BLaER1 (cell line): ENCODE measurements around the gene ALDH4A1.

Source experiments
- H3K27ac ChIP-seq: shearing (Covaris generic); formaldehyde crosslinking; 2 replicates; pipeline ENCODE4 v1.8.1; 2022
- H3K27me3 ChIP-seq: shearing (Covaris generic); formaldehyde crosslinking; 2 replicates; pipeline ENCODE4 v1.8.1; 2022
- H3K36me3 ChIP-seq: shearing (Covaris generic); formaldehyde crosslinking; 2 replicates; pipeline ENCODE4 v1.8.1; 2022
- H3K4me1 ChIP-seq: shearing (Covaris generic); formaldehyde crosslinking; 2 replicates; pipeline ENCODE4 v1.8.1; 2022
- H3K4me2 ChIP-seq: shearing (Covaris generic); formaldehyde crosslinking; 2 replicates; pipeline ENCODE4 v1.8.1; 2022
- H3K4me3 ChIP-seq: shearing (Covaris generic); formaldehyde crosslinking; 2 replicates; pipeline ENCODE4 v1.8.1; 2022
- H3K9ac ChIP-seq: shearing (Covaris generic); formaldehyde crosslinking; 2 replicates; pipeline ENCODE4 v1.8.1; 2022
- H3K9me3 ChIP-seq: shearing (Covaris generic); formaldehyde crosslinking; 2 replicates; pipeline ENCODE4 v1.8.1; 2022
- H4K20me1 ChIP-seq: shearing (Covaris generic); formaldehyde crosslinking; 2 replicates; pipeline ENCODE4 v1.8.1; 2022
- Cebpa-rat ChIP-seq: shearing (Covaris generic); IDR thresholded peaks from 2 replicates; pipeline ENCODE4 v1.8.1; 2022

The ALDH4A1 gene, protein sequence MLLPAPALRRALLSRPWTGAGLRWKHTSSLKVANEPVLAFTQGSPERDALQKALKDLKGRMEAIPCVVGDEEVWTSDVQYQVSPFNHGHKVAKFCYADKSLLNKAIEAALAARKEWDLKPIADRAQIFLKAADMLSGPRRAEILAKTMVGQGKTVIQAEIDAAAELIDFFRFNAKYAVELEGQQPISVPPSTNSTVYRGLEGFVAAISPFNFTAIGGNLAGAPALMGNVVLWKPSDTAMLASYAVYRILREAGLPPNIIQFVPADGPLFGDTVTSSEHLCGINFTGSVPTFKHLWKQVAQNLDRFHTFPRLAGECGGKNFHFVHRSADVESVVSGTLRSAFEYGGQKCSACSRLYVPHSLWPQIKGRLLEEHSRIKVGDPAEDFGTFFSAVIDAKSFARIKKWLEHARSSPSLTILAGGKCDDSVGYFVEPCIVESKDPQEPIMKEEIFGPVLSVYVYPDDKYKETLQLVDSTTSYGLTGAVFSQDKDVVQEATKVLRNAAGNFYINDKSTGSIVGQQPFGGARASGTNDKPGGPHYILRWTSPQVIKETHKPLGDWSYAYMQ

DNA sequence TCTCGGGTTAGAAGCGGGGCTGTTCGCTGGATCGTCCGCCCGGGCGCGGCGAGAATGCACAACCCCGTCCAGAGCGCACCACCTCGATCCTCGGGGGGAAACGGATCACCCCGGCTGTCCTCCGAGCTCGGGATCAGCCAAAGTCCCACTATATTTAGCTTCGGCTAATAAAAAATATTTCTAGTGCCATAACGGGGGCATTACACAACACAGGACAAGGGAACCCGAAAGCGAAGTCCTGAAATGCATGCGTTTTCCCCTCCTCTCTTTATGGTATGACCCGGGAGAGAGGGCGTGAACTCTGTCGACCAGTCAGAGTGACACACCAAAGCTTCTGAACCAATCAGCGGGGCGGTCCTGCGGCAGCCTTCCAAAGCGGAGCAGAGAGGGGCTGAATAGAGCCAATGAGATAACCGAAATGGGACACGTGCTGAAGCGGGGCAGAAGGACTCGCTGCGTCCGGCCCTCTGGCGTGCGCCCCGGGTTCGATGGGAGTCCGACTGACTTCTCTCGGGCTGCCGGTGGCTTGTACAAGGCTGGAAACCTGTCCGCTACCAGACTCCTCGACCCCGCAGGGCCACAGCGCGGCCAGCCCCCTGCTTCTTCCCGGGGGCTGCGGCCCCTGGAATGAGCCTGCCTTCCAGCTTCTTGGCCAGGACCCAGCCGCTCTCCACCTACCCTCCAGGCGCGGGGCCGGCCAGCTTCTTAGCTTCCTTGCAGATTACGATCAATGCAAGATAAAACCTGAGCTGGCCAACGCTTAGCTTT, at the start of gene ALDH4A1:
ALDH4A1 (minus strand) TSS at position 33 of the 768 bp plus-strand sequence; CDS start at position 1, 32 bp downstream.
- H3K9ac ChIP-seq = peak within 1 kb of the TSS; percentile 97

DNA sequence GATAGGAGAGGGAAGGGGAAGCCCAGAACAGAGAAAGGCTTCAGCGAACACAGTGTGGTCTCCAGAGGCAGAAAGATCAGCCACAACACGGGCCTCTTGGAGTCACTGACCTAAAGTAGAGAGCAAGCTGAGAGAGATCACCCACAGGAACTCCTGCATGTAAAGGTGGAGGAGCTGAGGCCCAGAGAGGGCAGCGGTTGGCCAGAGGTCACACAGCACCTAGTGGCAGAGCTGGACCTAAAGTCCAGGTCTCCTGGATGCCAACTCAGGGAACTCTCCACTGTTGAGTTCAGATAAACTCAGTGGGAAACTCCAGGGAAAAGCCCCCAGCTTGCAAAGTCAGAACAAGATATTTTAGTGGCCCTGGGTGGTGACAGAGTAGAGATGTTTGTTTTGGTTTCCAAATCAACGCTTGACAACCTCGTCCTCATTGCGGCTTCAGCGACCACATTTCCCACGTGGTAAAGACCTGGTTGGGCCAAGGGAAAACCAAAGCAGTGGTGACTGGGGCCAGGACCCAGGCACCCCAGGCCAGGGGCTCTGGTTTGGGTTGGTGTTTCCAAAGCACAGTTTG, 49.5 kb upstream of the ALDH4A1 start:
- Histone ChIP-seq H3K4me1 (peaks cover 88% of the 10 kb centered on the region), H3K9me3 (no peaks in the 10 kb centered on the region), H4K20me1 (peaks cover 58% of the 10 kb centered on the region), H3K9ac (peak overlapping the region; percentile 82), H3K36me3 (no peaks in the 10 kb centered on the region), H3K27me3 (no peaks in the 10 kb centered on the region), H3K4me2 (peak overlapping the region; percentile 99), H3K4me3 (peak overlapping the region; percentile 63), H3K27ac (peak overlapping the region; percentile 87)
- no peak for TF ChIP-seq Cebpa-rat

More for the DNA sequence above, at the start of gene ALDH4A1:
- no peak for TF ChIP-seq Cebpa-rat
- Histone ChIP-seq H4K20me1 (peaks cover 21% of the 10 kb centered on the region; the same call in 1 of the 2 replicates), H3K4me2 (peak within 1 kb of the TSS; percentile 99), H3K4me1 (peaks cover 83% of the 10 kb centered on the region), H3K27ac (peak within 1 kb of the TSS; percentile 99), H3K4me3 (peak within 1 kb of the TSS; percentile 95), H3K36me3 (peaks cover 11% of the 10 kb centered on the region), H3K9me3 (no peaks in the 10 kb centered on the region), H3K27me3 (no peaks in the 10 kb centered on the region)

DNA sequence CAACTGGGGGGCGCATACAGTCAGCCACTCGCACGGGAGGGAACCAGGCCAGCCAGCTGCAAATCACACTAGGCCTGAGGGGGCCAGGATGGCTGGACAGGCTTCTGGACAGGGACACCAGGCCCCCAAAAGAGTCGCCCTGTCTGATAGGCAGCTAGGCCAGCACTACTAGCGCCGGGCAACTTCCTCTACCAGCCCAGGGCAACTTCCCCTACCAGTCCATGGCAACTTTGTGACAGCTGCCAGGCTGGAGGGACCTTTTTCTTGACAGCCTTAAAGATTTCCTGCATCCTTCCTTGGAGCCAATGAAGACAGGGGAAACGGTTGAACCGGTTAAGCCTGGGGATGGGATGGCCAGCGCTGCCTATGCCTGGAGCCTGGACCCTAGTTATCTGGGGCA, 49.1 kb upstream of the ALDH4A1 start:
- H3K4me3 ChIP-seq = peak overlapping the region; percentile 63
- H3K4me1 ChIP-seq = peaks cover 92% of the 10 kb centered on the region
- H4K20me1 ChIP-seq = peaks cover 59% of the 10 kb centered on the region

DNA sequence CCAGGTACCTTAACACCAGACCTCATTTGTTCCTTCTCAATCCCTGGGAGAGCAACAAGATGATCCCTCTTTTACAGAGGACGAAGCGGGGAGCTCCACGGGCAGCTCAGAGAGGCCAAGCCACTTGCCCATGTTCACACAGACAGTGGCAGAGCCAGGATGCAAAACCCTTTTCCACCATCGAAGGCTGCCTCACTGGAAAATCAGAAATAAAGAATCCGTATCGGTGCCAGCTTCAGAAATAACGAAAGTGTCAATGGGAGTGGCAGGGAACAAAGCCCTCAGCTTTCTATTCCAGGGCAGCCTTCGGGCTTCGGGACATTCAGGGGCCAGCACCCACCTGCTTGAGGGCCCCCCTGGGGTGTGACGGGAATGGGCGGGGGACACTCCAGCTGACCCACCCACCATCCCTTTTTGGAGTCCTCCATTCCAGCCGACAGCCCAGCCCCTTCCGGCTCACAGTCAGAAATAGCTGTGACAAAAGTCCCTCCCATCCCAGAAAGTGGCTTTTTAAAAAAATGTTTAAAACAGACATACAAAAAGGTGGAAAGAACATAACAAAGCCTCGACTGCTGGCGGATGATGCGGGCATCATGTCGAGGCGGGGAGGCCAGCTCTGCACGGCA, 48.2 kb upstream of the ALDH4A1 start:
- Histone ChIP-seq H3K9me3 (no peaks in the 10 kb centered on the region), H3K4me2 (peak overlapping the region; percentile 99), H3K36me3 (no peaks in the 10 kb centered on the region), H3K9ac (peak overlapping the region; percentile 82), H3K27ac (peak overlapping the region; percentile 87), H4K20me1 (peaks cover 58% of the 10 kb centered on the region), H3K4me1 (peaks cover 100% of the 10 kb centered on the region), H3K27me3 (no peaks in the 10 kb centered on the region), H3K4me3 (peak overlapping the region; percentile 63)
- no peak for TF ChIP-seq Cebpa-rat

More for the DNA sequence above, 49.1 kb upstream of the ALDH4A1 start:
- H3K4me2 ChIP-seq = peak overlapping the region; percentile 99
- no peaks in the 10 kb centered on the region for H3K36me3 ChIP-seq
- no peaks in the 10 kb centered on the region for H3K27me3 ChIP-seq
- H3K27ac ChIP-seq = peak overlapping the region; percentile 87
- TF ChIP-seq Cebpa-rat = no peak
- H3K9ac ChIP-seq = peak overlapping the region; percentile 82
- no peaks in the 10 kb centered on the region for H3K9me3 ChIP-seq

DNA sequence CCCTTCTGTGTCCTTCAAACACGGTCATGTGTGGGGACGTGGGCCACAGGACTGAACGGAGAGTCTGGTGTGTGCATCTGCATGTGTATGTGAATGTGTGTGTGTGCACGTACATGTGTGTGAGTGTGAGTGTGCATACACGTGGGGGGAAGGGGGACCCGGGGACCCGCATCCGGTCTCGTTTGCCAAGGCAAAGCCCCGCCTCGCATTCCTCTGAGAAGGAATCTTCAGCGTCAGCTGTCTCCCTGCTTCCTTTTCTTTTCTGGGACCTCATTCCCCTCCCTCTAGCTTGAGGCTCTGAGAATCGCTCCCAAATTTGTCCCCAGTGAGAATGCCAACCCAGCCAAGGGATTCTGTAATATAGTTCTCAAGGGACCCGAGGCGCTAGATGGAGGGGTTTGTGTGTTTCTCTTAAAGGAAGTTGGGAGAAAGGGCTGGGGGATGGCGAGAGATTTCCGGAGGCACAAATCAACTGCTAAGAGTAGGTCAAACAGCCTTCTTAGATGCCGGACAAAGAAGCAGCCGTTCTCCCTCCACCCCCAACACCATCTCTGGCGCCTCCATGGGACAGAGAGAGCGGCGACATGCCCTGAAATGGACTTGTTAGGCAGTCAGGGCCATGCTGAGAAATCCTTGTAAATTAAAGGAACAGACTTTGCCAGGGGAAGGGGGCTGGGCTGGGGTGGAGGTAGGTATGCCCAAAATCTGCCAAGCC, 47.5 kb upstream of the ALDH4A1 start:
- H3K27ac ChIP-seq = peak overlapping the region; percentile 87
- no peaks in the 10 kb centered on the region for H3K27me3 ChIP-seq
- H3K4me2 ChIP-seq = peak overlapping the region; percentile 99
- TF ChIP-seq Cebpa-rat = no peak
- H4K20me1 ChIP-seq = peaks cover 58% of the 10 kb centered on the region
- H3K9ac ChIP-seq = peak overlapping the region; percentile 82
- H3K4me3 ChIP-seq = peak overlapping the region; percentile 63
- H3K36me3 ChIP-seq = no peaks in the 10 kb centered on the region
- no peaks in the 10 kb centered on the region for H3K9me3 ChIP-seq
- peaks cover 100% of the 10 kb centered on the region for H3K4me1 ChIP-seq

DNA sequence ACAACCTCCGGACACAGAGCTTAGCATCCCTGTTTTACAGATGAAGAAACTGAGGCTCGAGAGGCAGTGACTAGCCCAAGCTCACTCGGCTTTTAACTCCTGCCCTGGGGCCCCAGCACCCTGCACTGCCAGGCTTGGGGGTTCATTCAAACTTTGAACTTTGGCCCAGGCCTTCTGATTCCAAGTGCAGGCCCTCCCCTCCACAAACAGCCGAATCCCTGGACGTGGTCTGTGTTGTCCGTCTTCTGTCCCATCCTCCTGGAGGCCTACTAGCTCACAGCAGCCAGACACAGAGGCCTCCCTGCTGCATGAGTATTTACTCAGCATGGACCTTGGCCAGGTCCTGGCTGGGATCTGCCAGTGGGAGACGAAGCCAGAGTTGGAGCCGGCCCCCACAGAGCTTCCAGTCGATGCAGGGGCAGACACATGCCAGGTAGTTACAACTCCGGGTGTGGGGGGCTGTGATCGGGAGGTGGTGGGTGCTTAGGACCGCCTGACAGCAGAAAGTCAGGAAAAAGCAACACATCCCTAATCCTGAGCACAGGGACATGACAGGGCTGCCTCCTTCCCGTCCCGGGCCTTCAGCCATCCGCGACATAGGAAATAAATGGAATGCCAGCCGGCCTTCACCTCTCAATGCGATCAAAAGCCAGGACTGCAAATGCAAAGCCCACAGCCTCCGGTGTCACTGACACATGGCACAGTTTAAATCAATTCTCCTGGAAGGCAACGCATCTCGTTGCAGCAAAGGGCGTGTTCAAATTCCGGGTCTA, 46.7 kb upstream of the ALDH4A1 start:
- no peak for TF ChIP-seq Cebpa-rat
- Histone ChIP-seq H3K9ac (peak overlapping the region; percentile 82), H3K27ac (peak overlapping the region; percentile 87), H3K4me1 (peaks cover 99% of the 10 kb centered on the region), H3K4me2 (peak overlapping the region; percentile 99), H3K4me3 (peak overlapping the region; percentile 63), H4K20me1 (peaks cover 58% of the 10 kb centered on the region), H3K27me3 (no peaks in the 10 kb centered on the region), H3K9me3 (no peaks in the 10 kb centered on the region), H3K36me3 (no peaks in the 10 kb centered on the region)

DNA sequence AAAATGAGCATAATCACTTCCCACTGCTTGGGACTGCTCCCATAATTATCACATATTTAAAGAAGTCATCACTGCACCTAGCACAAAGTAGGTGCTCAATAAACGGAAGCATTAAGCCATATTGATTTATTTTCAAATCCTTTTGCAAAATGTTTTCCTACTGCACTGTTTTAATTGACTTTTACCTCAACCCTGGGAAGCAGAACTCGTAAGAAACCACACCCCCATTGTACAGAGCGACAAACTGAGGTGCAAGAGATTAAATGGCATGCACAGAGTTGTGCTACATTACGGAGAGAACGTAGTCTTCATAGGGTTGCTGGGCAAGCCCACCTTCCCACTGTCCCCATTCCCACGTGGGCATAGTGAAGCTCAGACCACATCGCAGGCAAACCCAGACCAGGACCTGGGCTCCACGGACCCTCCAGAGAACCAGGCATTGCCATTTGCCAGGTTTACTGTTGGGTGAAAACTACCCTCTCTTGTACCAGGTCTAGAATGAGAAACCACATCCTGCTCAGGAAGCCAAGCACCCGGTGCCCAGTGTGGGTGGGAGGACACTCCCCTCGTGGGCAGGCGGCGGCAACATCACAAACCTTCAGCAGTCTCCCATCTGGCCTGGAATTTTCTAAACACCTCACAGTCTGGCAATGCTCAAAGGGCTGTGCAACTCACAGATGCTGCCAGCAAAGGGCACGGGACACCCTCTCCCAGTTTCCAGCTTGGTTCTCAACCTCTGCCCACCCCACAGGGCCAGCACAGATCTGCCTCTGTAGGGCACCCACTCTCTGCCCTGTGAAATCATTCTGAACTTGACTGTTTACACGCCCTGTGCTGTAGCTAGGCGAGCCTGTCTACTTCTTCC, 45.9 kb upstream of the ALDH4A1 start:
- H3K4me1 ChIP-seq = peaks cover 97% of the 10 kb centered on the region
- H3K36me3 ChIP-seq = peaks cover 5% of the 10 kb centered on the region; the same call in 1 of the 2 replicates
- H3K4me3 ChIP-seq = peak overlapping the region; percentile 19; the same call in 1 of the 2 replicates
- H3K4me2 ChIP-seq = peak overlapping the region; percentile 99
- no peaks in the 10 kb centered on the region for H3K27me3 ChIP-seq
- peaks cover 58% of the 10 kb centered on the region for H4K20me1 ChIP-seq
- H3K9me3 ChIP-seq = no peaks in the 10 kb centered on the region
- peak overlapping the region; percentile 82; the same call in 1 of the 2 replicates for H3K9ac ChIP-seq
- peak overlapping the region; percentile 87 for H3K27ac ChIP-seq
- TF ChIP-seq Cebpa-rat = no peak
